Activated CD8-positive, alpha-beta memory T cell treated with anti-CD3 and anti-CD28 coated beads for 4 hours (primary cell): ENCODE results near the gene OLFML3.

Experiments
- DNase-seq, 2 donors: peaks; one replicate each; pipeline ENCODE4 v3.0.0-alpha.2; 2020; ENCODE audit warnings: low read depth in 2 of 2

Gene OLFML3

DNA sequence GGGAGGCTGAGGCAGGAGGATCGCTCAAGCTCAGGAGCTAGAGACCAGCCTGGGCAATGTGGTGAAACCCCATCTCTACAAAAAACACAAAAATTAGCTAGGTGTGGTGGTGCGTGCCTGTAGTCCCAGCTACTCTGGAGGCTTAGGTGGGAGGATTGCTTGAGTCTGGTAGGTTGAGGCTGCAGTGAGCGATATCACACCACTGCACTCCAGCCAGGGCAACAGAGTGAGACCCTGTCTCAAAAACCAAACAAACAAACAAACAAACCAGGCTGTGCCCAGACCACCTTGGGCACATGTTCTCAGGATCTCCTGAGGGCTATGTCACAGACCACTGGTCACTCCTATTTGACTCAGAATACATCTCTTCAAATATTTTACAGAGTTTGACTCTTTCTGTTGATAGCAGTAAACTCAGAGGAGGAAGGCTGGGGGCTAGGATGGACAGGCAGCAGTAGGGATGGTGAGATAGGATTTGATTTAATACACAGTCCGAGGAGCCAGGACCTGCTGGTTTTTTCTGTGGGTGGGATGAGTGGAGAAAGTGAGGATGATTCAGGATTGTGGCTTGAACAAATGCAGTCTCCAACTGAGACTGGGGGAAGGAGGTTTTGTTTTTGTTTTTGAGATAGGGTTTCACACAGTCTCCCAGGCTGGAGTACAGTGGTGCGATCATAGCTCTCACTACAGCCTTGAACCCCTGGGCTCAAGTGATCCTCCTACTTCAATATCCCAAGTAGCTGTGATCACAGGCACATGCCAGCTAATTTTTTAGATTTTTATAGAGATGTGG lies 46.5 kb downstream of the OLFML3 start:
- no peak for DNase-seq

DNA sequence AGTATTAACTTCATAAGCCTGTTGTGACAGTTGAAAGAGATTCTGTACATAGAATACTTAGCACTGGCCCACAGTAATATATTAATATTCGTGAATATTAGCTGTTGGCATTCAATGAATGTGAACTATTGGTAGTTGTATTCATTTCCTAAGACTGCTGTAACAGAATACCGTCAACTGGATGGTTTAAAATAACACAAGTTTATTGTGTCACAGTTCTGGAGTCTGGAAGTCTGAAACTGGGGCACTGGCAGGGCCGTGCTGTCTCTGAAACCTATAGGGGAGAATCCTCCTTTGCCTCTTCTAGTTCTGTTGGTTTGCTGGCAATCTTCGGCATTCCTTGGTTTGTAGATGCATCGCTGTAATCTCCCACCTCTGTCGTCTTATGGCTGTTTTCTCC lies 47.5 kb downstream of the OLFML3 start:
- DNase-seq: no peak
